Activated CD4-positive, CD25-positive, alpha-beta regulatory T cell treated with anti-CD3 and anti-CD28 coated beads, Interleukin-2, amount 50 U/mL, for 16 hours (primary cell): ENCODE results near the gene SRGAP2C.
"Not testable (repeated sequence)": the region's sequence is repeated elsewhere in the genome, so short reads cannot be mapped to it uniquely, and the experiment has no call there.

Experiments
- DNase-seq: peaks from one replicate; pipeline ENCODE4 v3.0.0-alpha.2; 2020; ENCODE audit warnings: low read depth, low spot score

SRGAP2C gene

DNA sequence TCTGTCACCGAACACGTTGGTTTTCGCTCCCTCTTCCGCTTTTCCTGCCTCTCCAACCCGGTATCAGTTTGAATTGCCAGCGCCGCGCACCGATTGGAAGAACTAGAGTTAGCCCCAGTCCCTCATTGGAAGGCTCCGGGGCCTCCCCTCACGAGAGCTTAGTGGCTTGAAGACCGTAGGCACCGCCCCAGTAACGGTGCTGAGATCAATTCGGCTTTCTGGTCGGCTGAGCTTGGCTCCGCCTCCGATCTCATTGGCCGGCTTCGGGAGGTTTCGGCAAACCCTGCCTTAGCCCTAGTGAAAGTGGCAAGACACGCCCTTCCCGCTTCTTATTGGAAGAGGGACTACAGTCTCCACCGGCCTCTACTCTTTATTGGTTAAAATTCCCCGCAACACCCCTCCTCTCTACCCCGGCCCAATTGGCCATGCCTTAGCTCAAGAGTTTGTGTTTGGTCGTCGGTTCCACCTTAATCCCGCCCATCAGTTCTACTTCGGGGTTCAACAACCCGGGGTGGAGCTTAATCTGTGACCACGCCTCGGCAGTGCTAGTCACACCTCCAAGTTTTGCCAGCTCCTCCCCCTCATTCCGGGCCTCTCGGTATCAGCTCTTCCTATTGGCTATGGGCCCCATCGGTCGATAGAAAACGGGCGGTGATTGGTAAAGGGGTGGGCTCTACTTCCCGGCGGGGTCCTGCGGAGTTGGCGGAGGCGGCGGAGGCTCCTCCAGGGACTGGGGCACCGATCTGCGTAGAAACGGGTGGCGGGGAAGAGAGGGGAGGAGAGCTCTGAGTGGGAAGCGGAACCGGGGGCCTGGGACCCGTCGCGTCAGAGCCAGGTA, at the start of gene SRGAP2C, which contains the start of gene FAM72B:
SRGAP2C (plus strand) TSS at position 686 of the 838 bp plus-strand sequence. CDS start 2,472 bp downstream, outside the sequence.
FAM72B (minus strand) TSS at position 51 of the 838 bp plus-strand sequence. CDS start 851 bp downstream, outside the sequence.
- peak; percentile 86 for DNase-seq

GRCh38 chr1:121140393-121140792, 44.4 kb upstream of the SRGAP2C start:
- not testable (repeated sequence) for DNase-seq

DNA sequence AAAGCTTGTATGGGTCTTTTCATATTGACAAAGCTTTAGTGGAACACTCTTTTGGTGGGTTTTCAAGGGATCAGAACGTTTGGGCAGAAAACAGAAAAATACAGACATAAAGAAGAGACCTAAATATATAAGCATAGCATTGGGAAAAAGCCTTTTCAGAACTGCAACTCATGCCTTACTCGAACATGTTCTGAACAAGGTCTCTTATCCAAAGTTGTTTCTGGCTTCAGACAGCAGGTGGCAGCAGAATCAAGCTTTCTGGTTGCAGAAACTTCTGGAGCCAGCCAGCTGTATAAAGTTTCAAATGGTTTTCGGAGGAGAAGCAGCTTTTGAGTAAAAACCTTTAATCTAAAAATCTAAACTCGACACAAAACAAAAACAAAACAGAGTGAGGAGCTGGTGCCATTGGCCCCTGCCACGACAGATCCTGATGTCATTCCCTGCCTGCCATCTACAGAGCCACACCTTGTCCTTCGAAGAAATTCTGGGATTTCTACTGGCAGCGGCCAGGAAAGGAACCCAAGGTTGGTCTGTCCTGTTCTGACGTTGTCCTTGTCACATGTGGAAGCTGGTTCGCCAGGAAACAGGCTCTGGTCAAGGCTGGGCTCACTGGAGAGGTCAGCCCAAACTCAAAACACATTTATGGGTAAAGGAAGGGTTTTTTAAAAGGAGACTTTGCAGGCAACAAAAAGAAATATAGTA, 36.1 kb upstream of the SRGAP2C start:
- DNase-seq, result not testable (repeated sequence)

GRCh38 chr1:121151294-121151693, 33.5 kb upstream of the SRGAP2C start:
- not testable (repeated sequence) for DNase-seq

DNA sequence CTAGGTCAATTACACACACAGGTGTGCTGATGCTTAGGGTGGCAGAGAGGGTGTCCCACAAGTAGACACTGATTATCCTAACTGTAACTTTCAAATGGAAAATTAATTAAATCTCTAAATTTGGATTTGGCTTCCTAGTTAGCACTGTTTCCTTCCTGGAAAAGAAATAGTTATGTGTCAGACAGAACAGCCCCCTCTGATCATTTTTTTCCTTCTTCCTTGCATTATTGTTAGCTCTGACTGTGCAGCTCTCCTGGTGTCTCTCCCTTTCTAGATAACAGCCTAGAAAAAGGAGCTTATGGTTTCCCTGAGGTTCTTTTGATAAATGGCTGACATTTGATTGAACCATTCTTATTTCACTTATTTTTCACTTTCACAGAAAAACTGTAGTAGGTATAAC, 32.0 kb upstream of the SRGAP2C start:
- not testable (repeated sequence) for DNase-seq

- DNase-seq, result not testable (repeated sequence)
These were observed 30.0 kb upstream of the SRGAP2C start for GRCh38 chr1:121154811-121155210.

GRCh38 chr1:121155671-121156358, 29.0 kb upstream of the SRGAP2C start:
- not testable (repeated sequence) for DNase-seq

DNA sequence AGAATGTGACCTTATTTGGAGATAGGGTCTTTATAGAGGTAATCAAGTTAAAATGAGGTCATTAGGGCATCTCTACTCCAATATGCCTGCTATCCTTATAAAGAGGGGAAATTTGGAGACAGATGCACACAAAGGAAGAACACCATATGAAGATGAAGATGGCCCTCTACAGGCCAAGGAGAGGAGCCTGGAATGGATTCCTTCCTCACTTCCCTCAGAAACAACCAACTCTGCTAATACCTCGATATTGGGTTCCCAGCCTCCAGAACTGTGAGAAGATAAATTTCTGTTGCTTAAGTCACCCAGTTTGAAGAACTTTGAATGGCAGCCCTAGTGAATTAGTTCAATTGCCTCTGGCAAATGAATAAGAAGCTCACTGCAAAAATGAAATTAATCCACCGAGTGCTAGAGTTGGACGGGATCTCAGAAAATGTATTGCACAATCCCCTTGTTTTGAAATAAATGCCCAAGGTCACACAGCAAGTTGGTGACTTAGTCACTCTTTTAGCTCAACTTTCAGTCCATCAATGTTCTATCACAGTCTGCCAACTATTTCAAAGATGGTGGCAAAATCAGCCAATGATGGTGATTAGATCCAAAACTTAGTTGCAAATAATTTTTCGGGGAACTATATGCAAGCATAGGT, 27.7 kb upstream of the SRGAP2C start:
- not testable (repeated sequence) for DNase-seq

DNA sequence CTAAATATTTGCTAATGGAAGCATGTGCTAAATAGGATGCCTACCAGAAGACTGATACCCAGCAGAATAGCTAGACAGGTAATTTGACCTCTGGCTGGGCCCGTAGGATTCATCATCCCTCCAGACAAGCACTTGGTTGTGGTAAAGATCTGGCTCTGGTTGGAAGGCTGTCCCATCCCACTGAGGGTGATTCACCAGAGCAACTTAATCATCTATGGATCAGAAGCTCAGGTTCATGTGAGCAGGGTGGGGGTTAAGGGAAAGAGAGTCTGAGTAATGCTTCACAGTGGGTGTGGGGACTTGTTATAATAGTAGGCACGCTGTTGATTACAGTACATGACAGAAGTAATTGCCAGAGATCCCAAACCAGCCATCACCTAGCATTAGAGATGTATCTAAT, 27.2 kb upstream of the SRGAP2C start:
- not testable (repeated sequence) for DNase-seq

- not testable (repeated sequence) for DNase-seq
These were observed 24.7 kb upstream of the SRGAP2C start for GRCh38 chr1:121160118-121160517.

- DNase-seq, result not testable (repeated sequence)
These were observed 23.4 kb upstream of the SRGAP2C start for GRCh38 chr1:121161199-121161901.

DNA sequence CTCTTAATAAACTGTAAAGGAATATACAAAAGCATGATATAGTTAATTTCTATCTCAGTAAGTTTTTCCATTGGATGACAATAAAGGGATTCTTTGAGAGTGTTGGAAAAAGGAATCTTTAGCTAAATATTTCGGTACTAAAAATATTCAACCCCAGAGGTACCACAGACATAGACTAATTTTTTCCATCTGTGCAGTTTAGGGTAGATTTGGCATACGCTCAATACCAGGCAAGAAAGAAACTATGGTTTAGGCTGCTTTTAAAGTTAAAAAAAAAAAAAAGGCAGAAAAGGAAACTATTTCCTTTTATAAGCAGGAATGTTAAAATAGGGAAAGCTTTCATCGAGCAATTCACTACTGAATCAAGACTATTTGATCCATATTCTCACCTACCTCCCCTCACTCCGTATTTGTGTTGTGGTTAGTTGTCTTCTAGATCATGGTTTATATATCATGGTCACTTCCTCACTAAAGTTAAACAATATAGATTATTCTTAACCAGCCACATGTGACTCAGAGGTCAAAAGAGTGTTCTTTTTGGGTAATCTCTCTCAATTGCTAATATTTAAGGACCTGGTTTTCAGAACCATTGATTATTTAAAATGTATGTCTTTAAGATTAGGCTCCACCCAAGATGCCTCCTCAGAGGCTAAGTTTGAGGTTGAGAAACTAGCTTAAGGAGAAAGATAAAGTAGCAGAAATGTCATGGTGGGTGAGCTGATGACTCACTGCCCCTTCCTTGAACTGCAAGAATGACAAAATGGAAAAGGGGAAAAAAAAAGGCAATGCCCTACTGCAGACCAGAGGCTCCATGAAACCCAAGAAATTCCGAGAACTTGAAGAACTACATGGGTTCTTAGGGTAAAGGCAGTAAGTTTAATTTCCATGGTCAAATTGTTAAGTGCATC, 20.7 kb upstream of the SRGAP2C start:
- not testable (repeated sequence) for DNase-seq

- DNase-seq, result not testable (repeated sequence)
These were observed 19.5 kb upstream of the SRGAP2C start for GRCh38 chr1:121165296-121165695.

DNA sequence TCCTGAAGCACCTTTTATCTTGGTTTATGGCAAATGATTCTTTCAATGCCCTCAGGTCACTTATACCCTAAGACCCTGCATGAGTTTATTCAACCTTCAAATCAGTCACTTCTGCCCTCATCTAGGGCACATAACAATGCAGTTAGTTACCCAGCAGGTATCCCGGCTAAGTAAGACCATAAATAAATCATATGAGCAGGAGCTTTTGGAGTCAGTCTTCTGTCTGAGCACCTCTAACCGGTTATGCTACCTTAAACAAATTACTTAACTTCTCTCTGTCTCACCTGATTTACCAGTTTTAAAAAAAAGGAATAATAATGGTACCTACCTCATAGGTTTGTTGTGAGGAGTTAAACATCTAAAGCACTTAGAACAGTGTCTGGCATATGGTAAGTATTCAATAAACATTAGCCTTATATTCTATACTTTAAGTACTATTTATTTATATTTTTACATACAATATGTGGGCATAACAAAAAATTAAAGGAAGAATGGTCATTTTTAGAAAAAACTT, 17.5 kb upstream of the SRGAP2C start:
- not testable (repeated sequence) for DNase-seq

DNA sequence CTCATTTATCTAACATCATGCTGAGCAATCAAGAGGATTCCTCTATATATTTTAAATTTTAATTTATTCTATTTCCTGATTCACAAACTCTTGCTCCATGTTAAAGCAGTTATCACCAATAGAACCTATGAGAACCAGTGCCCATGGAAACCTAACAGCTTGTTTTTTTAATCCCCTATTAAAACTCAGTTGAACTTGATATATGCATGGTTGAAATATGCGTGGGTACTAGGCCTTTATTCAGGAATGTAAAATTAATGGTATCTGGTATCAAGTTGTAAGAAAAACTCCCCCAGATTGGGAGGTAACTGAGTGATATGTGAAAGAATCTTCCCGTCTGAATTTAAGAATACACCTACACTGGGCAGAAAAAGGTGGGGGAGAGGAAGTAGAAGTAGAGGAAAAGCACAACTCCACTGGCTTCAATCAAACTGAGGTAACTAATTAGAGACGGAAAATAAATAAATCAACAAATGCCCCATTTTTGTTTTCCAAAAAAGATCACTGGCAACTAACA, 16.6 kb upstream of the SRGAP2C start:
- not testable (repeated sequence) for DNase-seq

- not testable (repeated sequence) for DNase-seq
These were observed 8.1 kb upstream of the SRGAP2C start for GRCh38 chr1:121176649-121177048.

DNA sequence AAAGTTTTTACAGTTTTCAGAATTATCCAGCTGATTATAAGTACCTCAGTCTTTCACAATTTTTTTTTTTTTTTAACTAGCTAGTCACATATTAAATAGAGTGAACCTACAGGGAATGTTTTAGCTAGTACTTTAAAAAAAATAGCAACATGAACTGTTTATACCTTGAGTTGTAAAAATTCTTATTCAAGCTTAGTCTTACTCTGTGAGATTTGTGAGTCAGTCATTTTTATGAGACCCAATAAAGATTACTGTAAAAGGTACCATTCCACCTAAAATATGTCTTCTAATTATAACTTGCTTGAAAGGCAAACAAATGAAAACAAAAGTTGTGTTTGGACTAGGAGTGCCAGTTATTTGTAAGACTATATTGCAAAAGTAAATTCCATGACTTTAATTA, 6.6 kb upstream of the SRGAP2C start:
- not testable (repeated sequence) for DNase-seq

DNA sequence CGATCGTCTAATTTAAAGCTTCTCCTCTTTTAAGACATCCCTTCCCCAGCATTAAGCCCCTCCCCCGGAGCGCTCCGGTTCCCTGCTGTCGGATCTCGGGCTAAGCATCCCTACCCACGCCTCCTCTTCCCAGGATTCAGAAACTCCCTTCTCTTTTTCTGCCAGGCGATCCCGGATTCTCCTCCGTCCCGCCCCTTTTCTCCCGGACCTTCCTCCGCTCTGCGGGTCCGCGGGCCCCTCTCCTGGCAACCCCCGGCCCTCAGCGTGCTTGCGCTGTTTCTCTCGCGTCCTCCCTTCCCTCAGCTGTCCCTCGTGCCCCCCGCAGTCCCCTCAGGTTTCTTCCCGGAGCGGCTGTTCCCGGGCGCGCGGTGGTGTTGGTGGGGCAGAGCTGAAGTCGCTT, 908 bp upstream of the SRGAP2C start:
- DNase-seq, result not testable (repeated sequence)

DNA sequence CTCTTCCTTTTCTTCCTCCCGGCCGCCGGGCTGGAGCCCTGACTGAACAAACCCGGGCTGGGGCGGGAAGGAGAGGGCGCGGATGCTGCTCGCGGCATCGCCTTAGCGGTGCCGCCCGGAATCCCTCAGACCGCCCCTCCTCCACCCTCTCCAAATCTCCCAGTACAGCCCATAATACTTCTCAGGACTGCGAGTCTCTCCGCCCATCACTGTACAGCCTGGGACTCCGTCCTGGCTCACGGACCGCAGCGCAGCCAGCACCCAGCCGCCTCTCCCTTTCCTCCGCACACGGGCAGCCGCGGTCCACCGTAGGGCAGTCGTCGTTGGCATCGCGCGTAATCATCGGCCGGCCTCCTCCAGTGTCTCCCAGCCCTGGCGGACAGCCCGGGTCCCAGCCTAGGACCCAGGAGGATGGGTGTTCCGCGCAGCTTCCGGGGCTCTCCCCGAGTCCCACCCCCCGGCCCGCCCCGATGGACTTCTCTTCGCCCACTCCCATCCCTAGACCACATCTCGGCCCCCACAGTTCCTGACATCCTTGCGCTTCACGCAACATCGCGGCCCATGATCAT, 449 bp downstream of the SRGAP2C start:
- DNase-seq, result not testable (repeated sequence)
